Trophoblast cell (in vitro differentiated cells and primary cell): ENCODE data around the gene F11R.

ENCODE experiments used
- DNase-seq, 2 donors: peaks; one replicate each; pipeline ENCODE4 v3.0.0-alpha.2; 2016
- H2AFZ ChIP-seq: 2 replicates; pipeline ENCODE4 v1.6.1; 2013; ENCODE audit warnings: low read length, moderate library complexity, mild to moderate bottlenecking; ENCODE audit not compliant: insufficient read depth, poor library complexity
- H2AK5ac ChIP-seq: 2 replicates; pipeline ENCODE4 v1.6.1; 2013; ENCODE audit warnings: mild to moderate bottlenecking, low read length
- H2BK120ac ChIP-seq: 2 replicates; pipeline ENCODE4 v1.6.1; 2013; ENCODE audit warnings: low read length, mild to moderate bottlenecking, moderate library complexity; ENCODE audit not compliant: insufficient read depth, poor library complexity
- H2BK12ac ChIP-seq: 2 replicates; pipeline ENCODE4 v1.6.1; 2013; ENCODE audit warnings: mild to moderate bottlenecking, low read length, moderate library complexity
- H2BK5ac ChIP-seq: 2 replicates; pipeline ENCODE4 v1.6.1; 2013; ENCODE audit warnings: low read length, low read depth, moderate library complexity, mild to moderate bottlenecking; ENCODE audit not compliant: poor library complexity
- H3K14ac ChIP-seq: 2 replicates; pipeline ENCODE4 v1.6.1; 2013; ENCODE audit warnings: mild to moderate bottlenecking, low read length
- H3K18ac ChIP-seq: 2 replicates; pipeline ENCODE4 v1.6.1; 2013; ENCODE audit warnings: mild to moderate bottlenecking, low read length
- H3K23ac ChIP-seq: 2 replicates; pipeline ENCODE4 v1.6.1; 2013; ENCODE audit warnings: low read length
- H3K27ac ChIP-seq: 2 replicates; pipeline ENCODE4 v1.5.1; 2013; ENCODE audit warnings: low read depth, mild to moderate bottlenecking, inconsistent platforms, low read length, moderate library complexity
- H3K27me3 ChIP-seq: 2 replicates; pipeline ENCODE4 v1.6.1; 2013; ENCODE audit warnings: inconsistent platforms, mild to moderate bottlenecking, low read length, moderate library complexity; ENCODE audit not compliant: insufficient read depth
- H3K36me3 ChIP-seq, 2 experiments: 1 replicate in 1 of 2; 2 replicates in 1 of 2; pipeline ENCODE4 v1.6.1; 2013; ENCODE audit warnings: low read length in 2 of 2, mild to moderate bottlenecking in 2 of 2, moderate library complexity in 1 of 2; ENCODE audit not compliant: insufficient read depth in 2 of 2, control insufficient read depth in 1 of 2
- H3K4ac ChIP-seq: 2 replicates; pipeline ENCODE4 v1.6.1; 2013; ENCODE audit warnings: low read depth, mild to moderate bottlenecking, low read length, moderate library complexity
- H3K4me1 ChIP-seq, 2 experiments: 1 replicate in 1 of 2; 2 replicates in 1 of 2; pipeline ENCODE4 v1.6.1; 2013; ENCODE audit warnings: low read length in 2 of 2, mild to moderate bottlenecking in 2 of 2, moderate library complexity in 1 of 2; ENCODE audit not compliant: insufficient read depth in 2 of 2, control insufficient read depth in 1 of 2
- H3K4me2 ChIP-seq: 2 replicates; pipeline ENCODE4 v1.6.1; 2013; ENCODE audit warnings: inconsistent platforms, mild to moderate bottlenecking, low read length, moderate library complexity
- H3K4me3 ChIP-seq: 2 replicates; pipeline ENCODE4 v1.5.1; 2013; ENCODE audit warnings: mild to moderate bottlenecking, low read depth, low read length, inconsistent platforms
- H3K79me1 ChIP-seq: one replicate; pipeline ENCODE4 v1.6.1; 2013; ENCODE audit warnings: low read length
- H3K79me2 ChIP-seq: 2 replicates; pipeline ENCODE4 v1.6.1; 2013; ENCODE audit warnings: low read length, mild to moderate bottlenecking; ENCODE audit not compliant: control insufficient read depth, insufficient read depth, poor library complexity
- H3K9ac ChIP-seq: 2 replicates; pipeline ENCODE4 v1.6.1; 2013; ENCODE audit warnings: mild to moderate bottlenecking, low read length
- H3K9me3 ChIP-seq: 2 replicates; pipeline ENCODE4 v1.6.1; 2013; ENCODE audit warnings: low read depth, mild to moderate bottlenecking, control low read depth, inconsistent platforms, low read length; ENCODE audit not compliant: insufficient read depth
- H4K12ac ChIP-seq: 2 replicates; pipeline ENCODE4 v1.6.1; 2013; ENCODE audit warnings: low read depth, mild to moderate bottlenecking, low read length, moderate library complexity
- H4K8ac ChIP-seq: 2 replicates; pipeline ENCODE4 v1.6.1; 2013; ENCODE audit warnings: low read depth, mild to moderate bottlenecking, low read length, moderate library complexity
- H4K91ac ChIP-seq: one replicate; pipeline ENCODE4 v1.6.1; 2013; ENCODE audit warnings: low read depth, mild to moderate bottlenecking, low read length, moderate library complexity
- WGBS: extraction: QIAGEN DNeasy Blood & Tissue Kit; methylation state at CpG from one replicate; pipeline ENCODE4 v1.1.7; 2013; ENCODE audit warnings: missing lambda C conversion rate; ENCODE audit not compliant: insufficient read length, insufficient coverage; ENCODE audit errors: extremely low coverage; 5-methylcytosine and 5-hydroxymethylcytosine counted together

The F11R gene

GRCh38 chr1:161059293-161059692 lies 38.3 kb upstream of the F11R start:
- no CpG with 5 or more reads among the region's 6 CpGs for WGBS
- H2BK5ac ChIP-seq, result no peak overlapping the region
- no peak overlapping the region for H3K4me2 ChIP-seq
- H3K27me3 ChIP-seq, result no peaks in the 10 kb centered on the region
- H2AFZ ChIP-seq, result no peak overlapping the region
- H3K14ac ChIP-seq, result no peak overlapping the region
- H3K9me3 ChIP-seq, result no peaks in the 10 kb centered on the region
- no peak overlapping the region for H3K18ac ChIP-seq
- H2AK5ac ChIP-seq, result no peak overlapping the region
- H3K79me2 ChIP-seq, result no peaks in the 10 kb centered on the region
- no peak overlapping the region for H4K8ac ChIP-seq
- H2BK120ac ChIP-seq, result no peak overlapping the region
- H2BK12ac ChIP-seq, result no peak overlapping the region
- H3K4me3 ChIP-seq, result no peak overlapping the region
- no peak overlapping the region for H3K23ac ChIP-seq
- DNase-seq, result no peak
- H3K9ac ChIP-seq, result no peak overlapping the region
- no peak overlapping the region for H3K27ac ChIP-seq
- H3K4ac ChIP-seq, result no peak overlapping the region
- H3K36me3 ChIP-seq, result no peaks in the 10 kb centered on the region
- no peak overlapping the region for H4K12ac ChIP-seq
- no peaks in the 10 kb centered on the region for H3K79me1 ChIP-seq
- no peaks in the 10 kb centered on the region for H3K4me1 ChIP-seq
- H4K91ac ChIP-seq, result no peak overlapping the region

- H4K12ac ChIP-seq, result no peak overlapping the region
Measured at GRCh38 chr1:161054805-161055204, 33.9 kb upstream of the F11R start.

DNA sequence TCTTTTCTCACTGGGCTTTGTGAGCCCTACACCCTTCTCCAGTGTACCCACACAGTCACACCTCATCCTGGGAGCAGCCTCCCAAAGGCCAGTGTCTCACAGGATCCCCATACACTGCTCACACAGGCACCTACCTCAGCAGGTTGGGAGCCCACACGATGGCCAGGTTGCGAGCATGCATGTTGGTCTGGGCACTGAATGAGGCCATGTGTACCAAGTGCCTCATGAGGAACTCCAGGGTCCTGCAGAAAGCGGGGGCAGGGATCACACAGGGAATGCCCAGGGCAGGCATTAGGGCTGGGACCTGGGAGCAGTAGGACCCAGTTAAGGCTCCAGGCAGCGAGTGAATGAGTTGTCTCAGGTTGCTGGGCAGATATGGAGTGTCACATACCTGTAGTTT lies 33.3 kb upstream of the F11R start:
- peaks cover 5% of the 10 kb centered on the region for H3K9me3 ChIP-seq
- no peak overlapping the region for H3K4me3 ChIP-seq
- H3K36me3 ChIP-seq, result peaks cover 0 to 4% of the 10 kb centered on the region in 2 experiments
- H2BK12ac ChIP-seq, result no peak overlapping the region
- DNase-seq, result no peak
- H3K9ac ChIP-seq, result no peak overlapping the region
- H4K8ac ChIP-seq, result no peak overlapping the region
- H2BK120ac ChIP-seq, result no peak overlapping the region
- H3K79me1 ChIP-seq, result no peaks in the 10 kb centered on the region
- H3K14ac ChIP-seq, result no peak overlapping the region
- no peak overlapping the region for H3K4me2 ChIP-seq
- H3K23ac ChIP-seq, result no peak overlapping the region
- H3K27ac ChIP-seq, result no peak overlapping the region
- H4K91ac ChIP-seq, result no peak overlapping the region
- no peaks in the 10 kb centered on the region for H3K79me2 ChIP-seq
- no peak overlapping the region for H2AK5ac ChIP-seq
- no peak overlapping the region for H3K18ac ChIP-seq
- peaks cover 2 to 4% of the 10 kb centered on the region in 2 experiments for H3K4me1 ChIP-seq
- H2AFZ ChIP-seq, result no peak overlapping the region
- no peak overlapping the region for H4K12ac ChIP-seq
- no peaks in the 10 kb centered on the region for H3K27me3 ChIP-seq
- WGBS, result no CpG with 5 or more reads among the region's 4 CpGs
- no peak overlapping the region for H3K4ac ChIP-seq
- no peak overlapping the region for H2BK5ac ChIP-seq

More at GRCh38 chr1:161054805-161055204, 33.9 kb upstream of the F11R start:
- Histone ChIP-seq H2BK120ac (no peak overlapping the region), H3K14ac (no peak overlapping the region), H2BK12ac (no peak overlapping the region), H3K9ac (no peak overlapping the region), H2BK5ac (no peak overlapping the region), H3K79me1 (no peaks in the 10 kb centered on the region), H4K91ac (no peak overlapping the region), H3K36me3 (peaks cover 0 to 4% of the 10 kb centered on the region in 2 experiments), H2AK5ac (no peak overlapping the region), H3K27ac (no peak overlapping the region), H3K4me3 (no peak overlapping the region), H3K79me2 (no peaks in the 10 kb centered on the region), H3K4me2 (no peak overlapping the region), H4K8ac (no peak overlapping the region), H3K4ac (no peak overlapping the region), H3K18ac (no peak overlapping the region), H3K23ac (no peak overlapping the region), H3K9me3 (peaks cover 2% of the 10 kb centered on the region), H3K4me1 (peaks cover 2 to 4% of the 10 kb centered on the region in 2 experiments), H3K27me3 (no peaks in the 10 kb centered on the region), H2AFZ (no peak overlapping the region)
- WGBS, result no CpG with 5 or more reads among the region's 7 CpGs
- no peak for DNase-seq

GRCh38 chr1:161052899-161053298 lies 31.9 kb upstream of the F11R start:
- Histone ChIP-seq H3K9me3 (peaks cover 14% of the 10 kb centered on the region), H3K4me2 (no peak overlapping the region)

More at GRCh38 chr1:161052899-161053298, 31.9 kb upstream of the F11R start:
- H3K14ac ChIP-seq, result no peak overlapping the region
- no peak overlapping the region for H2BK12ac ChIP-seq
- no peaks in the 10 kb centered on the region for H3K27me3 ChIP-seq
- H3K79me2 ChIP-seq, result no peaks in the 10 kb centered on the region
- H3K4ac ChIP-seq, result no peak overlapping the region
- no peak overlapping the region for H3K27ac ChIP-seq
- H2BK5ac ChIP-seq, result no peak overlapping the region
- no peak overlapping the region for H3K18ac ChIP-seq
- H3K4me3 ChIP-seq, result no peak overlapping the region
- H3K9ac ChIP-seq, result no peak overlapping the region
- H3K36me3 ChIP-seq, result peaks cover 0 to 4% of the 10 kb centered on the region in 2 experiments
- no peaks in the 10 kb centered on the region for H3K79me1 ChIP-seq
- H2BK120ac ChIP-seq, result no peak overlapping the region
- no peak overlapping the region for H3K23ac ChIP-seq
- no peak overlapping the region for H4K91ac ChIP-seq
- H2AFZ ChIP-seq, result no peak overlapping the region
- H4K12ac ChIP-seq, result no peak overlapping the region
- DNase-seq, result no peak
- no peak overlapping the region for H4K8ac ChIP-seq
- H3K4me1 ChIP-seq, result peaks cover 2 to 4% of the 10 kb centered on the region in 2 experiments
- H2AK5ac ChIP-seq, result no peak overlapping the region
- no CpG with 5 or more reads among the region's 3 CpGs for WGBS
